Measurements from ENCODE around the gene NUCB1. TPM values are rescaled to one million over a fixed set of nuclear protein-coding genes. Genes with fewer than 3 reads are reported as not detected.

Gene NUCB1
- polyA plus RNA-seq, 2 donors: 88.2 to 116 TPM

DNA sequence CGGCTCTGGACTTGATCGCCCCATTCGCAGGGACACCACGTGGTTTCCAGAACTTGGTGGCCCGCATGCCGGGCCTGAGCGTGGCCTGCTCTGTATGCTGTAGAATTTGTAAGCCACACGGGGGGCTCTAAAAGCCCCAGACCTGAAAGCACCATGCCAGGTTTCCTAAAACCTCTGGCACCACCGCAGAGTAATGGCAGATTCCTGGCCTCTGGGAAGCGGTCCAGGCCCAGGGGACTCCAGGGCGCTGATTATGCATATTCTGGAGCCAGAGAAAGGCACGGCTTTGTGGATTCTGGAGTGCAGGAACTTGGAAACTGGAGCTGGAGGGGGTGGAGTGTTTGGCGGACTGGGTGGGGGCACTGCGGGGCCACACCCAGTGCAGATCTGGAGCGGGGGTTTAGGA lies 68.7 kb downstream of the NUCB1 start:
- Histone ChIP-seq H3K4me1 (ENCODE audit: control insufficient read depth in 2 of 2, insufficient read depth in 2 of 2, low read length in 1 of 2) (peaks cover 0 to 14% of the 10 kb centered on the region in 2 donors), H3K27ac (ENCODE audit: low read depth in 2 of 2, low read length in 1 of 2) (no peak overlapping the region), H3K4me3 (ENCODE audit: low read depth in 1 of 2, low read length in 2 of 2) (no peak overlapping the region), H3K36me3 (ENCODE audit: control insufficient read depth in 2 of 2, insufficient read depth in 2 of 2, low read length in 1 of 2) (peaks cover 6 to 27% of the 10 kb centered on the region in 2 donors), H3K9me3 (ENCODE audit: control insufficient read depth in 2 of 2, insufficient read depth in 1 of 2, low read depth in 1 of 2, low read length in 1 of 2) (peaks cover 0 to 1% of the 10 kb centered on the region in 2 donors), H3K27me3 (ENCODE audit: control insufficient read depth in 1 of 2, insufficient read depth in 2 of 2, low read length in 2 of 2) (no peaks in the 10 kb centered on the region)
- WGBS, 2 donors: 79 to 87% methylated on average over 14 to 15 of the region's 15 CpGs

DNA sequence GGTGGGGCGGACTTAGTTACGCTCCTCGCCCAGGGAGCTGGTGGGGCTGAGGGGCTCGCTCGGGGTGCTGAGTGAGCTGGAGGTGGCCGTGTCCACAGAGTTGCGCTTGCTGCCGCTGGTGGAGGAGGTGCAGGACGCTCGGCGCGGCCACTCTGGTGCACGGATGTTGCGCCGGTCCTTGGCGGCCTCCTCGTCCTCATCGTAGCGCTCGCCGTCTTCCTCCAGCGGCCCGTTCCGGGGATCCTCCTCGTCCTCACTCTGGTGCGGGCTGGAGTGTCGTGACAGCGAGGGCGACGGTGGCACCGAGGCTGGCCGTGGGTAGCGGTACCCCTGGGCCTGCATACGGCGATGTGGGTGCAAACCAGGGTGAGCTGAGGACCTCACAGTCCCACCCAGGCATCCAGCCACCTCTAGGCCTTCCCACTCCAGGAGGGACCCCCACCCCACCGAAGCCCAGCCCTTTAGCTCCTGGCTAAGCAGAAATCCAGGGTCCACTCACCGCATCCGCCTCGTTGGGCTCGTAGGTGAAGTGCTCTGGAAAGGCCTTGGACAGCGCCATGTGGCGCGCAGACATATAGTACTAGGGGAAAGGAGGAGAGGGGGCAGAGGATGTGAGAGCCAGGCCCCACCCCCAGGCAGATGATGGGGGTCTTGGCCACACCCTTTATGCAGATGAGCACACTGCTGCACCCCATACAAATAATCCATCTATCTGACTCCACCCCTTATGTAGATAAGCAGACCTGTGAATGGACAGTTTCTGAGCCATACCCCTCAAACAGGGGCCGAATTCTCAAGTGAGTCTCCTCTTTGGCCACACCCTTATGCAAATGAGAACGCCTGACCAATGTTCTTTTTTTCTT lies 69.4 kb downstream of the NUCB1 start:
- H3K36me3 ChIP-seq (ENCODE audit: control insufficient read depth in 2 of 2, insufficient read depth in 2 of 2, low read length in 1 of 2): peaks cover 12 to 34% of the 10 kb centered on the region in 2 donors
- 93 to 95% methylated on average over 42 to 45 of the region's 45 CpGs for WGBS, 2 donors
- no peak overlapping the region for H3K27ac ChIP-seq (ENCODE audit: low read depth in 2 of 2, low read length in 1 of 2)
- H3K27me3 ChIP-seq (ENCODE audit: control insufficient read depth in 1 of 2, insufficient read depth in 2 of 2, low read length in 2 of 2): no peaks in the 10 kb centered on the region
- H3K4me1 ChIP-seq (ENCODE audit: control insufficient read depth in 2 of 2, insufficient read depth in 2 of 2, low read length in 1 of 2): peaks cover 0 to 9% of the 10 kb centered on the region in 2 donors
- H3K4me3 ChIP-seq (ENCODE audit: low read depth in 1 of 2, low read length in 2 of 2): no peak overlapping the region
- H3K9me3 ChIP-seq (ENCODE audit: control insufficient read depth in 2 of 2, insufficient read depth in 1 of 2, low read depth in 1 of 2, low read length in 1 of 2): peaks cover 0 to 1% of the 10 kb centered on the region in 2 donors

DNA sequence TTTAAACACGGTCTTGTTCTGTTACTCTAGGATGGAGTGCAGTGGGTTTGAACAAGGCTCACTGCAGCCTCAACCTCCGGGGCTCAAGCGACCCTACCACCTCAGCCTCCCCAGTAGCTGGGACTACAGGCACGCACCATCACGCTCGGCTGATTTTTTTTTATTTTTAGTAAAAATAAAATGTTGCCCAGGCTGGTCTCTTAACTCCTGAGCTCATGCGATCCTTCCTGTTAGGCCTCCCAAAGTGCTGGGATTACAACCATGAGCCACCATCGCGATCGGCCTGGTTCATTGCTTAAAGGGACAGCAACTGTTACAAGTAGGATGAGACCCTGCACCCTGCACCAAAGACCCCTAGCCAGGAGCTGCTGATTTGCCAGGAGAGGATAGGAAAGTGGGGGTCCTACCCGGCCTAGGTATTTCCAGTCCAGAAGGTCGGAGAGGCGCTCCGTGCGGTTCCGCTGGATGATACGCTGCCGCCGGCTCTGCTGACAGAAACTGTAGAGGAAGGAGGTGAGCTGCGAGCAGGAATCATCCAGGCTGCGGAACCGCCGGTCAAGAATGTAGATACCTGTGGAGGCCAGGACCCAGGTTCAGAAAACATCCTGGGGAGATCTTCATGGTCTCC lies 70.1 kb downstream of the NUCB1 start:
- Histone ChIP-seq H3K27ac (ENCODE audit: low read depth in 2 of 2, low read length in 1 of 2) (no peak overlapping the region), H3K27me3 (ENCODE audit: control insufficient read depth in 1 of 2, insufficient read depth in 2 of 2, low read length in 2 of 2) (no peaks in the 10 kb centered on the region), H3K36me3 (ENCODE audit: control insufficient read depth in 2 of 2, insufficient read depth in 2 of 2, low read length in 1 of 2) (peaks cover 12 to 35% of the 10 kb centered on the region in 2 donors), H3K4me3 (ENCODE audit: low read depth in 1 of 2, low read length in 2 of 2) (no peak overlapping the region), H3K9me3 (ENCODE audit: control insufficient read depth in 2 of 2, insufficient read depth in 1 of 2, low read depth in 1 of 2, low read length in 1 of 2) (peaks cover 0 to 1% of the 10 kb centered on the region in 2 donors), H3K4me1 (ENCODE audit: control insufficient read depth in 2 of 2, insufficient read depth in 2 of 2, low read length in 1 of 2) (peaks cover 0 to 6% of the 10 kb centered on the region in 2 donors)
- WGBS, 2 donors: 89 to 91% methylated on average over 23 of the region's 23 CpGs

DNA sequence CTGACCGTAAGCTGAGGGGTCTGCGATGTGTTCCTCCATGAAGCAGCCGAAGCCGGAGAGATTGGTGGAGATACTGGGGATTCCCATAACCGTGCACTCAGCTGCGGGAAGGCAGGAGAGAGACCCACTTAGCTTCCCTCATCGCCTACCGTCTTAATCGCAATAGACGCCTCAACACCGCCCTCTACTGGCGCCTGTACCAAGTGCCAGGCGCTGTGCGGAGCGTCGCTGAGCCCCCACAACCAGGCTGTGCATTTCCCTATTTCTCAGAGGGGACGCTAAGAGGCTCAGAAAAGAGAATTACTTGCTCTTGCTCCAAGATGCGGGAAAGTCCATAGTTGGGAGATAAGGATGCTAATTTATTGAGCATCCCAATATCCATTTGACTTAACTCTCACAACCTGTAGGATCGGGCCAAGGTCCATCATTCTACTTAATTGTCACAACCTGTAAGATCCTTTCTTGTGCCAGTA lies 70.8 kb downstream of the NUCB1 start:
- H3K4me1 ChIP-seq (ENCODE audit: control insufficient read depth in 2 of 2, insufficient read depth in 2 of 2, low read length in 1 of 2): peaks cover 0 to 5% of the 10 kb centered on the region in 2 donors
- peak overlapping the region in 1 of 2 donors; percentile 40 for H3K27ac ChIP-seq (ENCODE audit: low read depth in 2 of 2, low read length in 1 of 2)
- no peak overlapping the region for H3K4me3 ChIP-seq (ENCODE audit: low read depth in 1 of 2, low read length in 2 of 2)
- H3K27me3 ChIP-seq (ENCODE audit: control insufficient read depth in 1 of 2, insufficient read depth in 2 of 2, low read length in 2 of 2): no peaks in the 10 kb centered on the region
- peaks cover 0 to 1% of the 10 kb centered on the region in 2 donors for H3K9me3 ChIP-seq (ENCODE audit: control insufficient read depth in 2 of 2, insufficient read depth in 1 of 2, low read depth in 1 of 2, low read length in 1 of 2)
- peaks cover 12 to 35% of the 10 kb centered on the region in 2 donors for H3K36me3 ChIP-seq (ENCODE audit: control insufficient read depth in 2 of 2, insufficient read depth in 2 of 2, low read length in 1 of 2)
- WGBS, 2 donors: 24 to 25% methylated on average over 19 of the region's 19 CpGs

Other genes with a start within 250 kb of the NUCB1 start
- gene NTN5, start 227.3 kb upstream of the NUCB1 start, polyA plus RNA-seq: under 1 TPM; 0.25 to 0.39 TPM
- 10 to 100 TPM; 34.5 to 51.8 TPM for gene FUT2, start 204.3 kb upstream of the NUCB1 start, polyA plus RNA-seq
- gene MAMSTR, start 180.6 kb upstream of the NUCB1 start, polyA plus RNA-seq: 1 to 10 TPM in 1 of 2 donors, under 1 TPM in 1; 0.96 to 1.6 TPM
- gene RASIP1, start 159.7 kb upstream of the NUCB1 start, polyA plus RNA-seq: 10 to 100 TPM in 1 of 2 donors, 1 to 10 TPM in 1; 7.0 to 11.4 TPM
- under 1 TPM; 0.16 to 0.39 TPM for gene IZUMO1, start 153.4 kb upstream of the NUCB1 start, polyA plus RNA-seq
- 1 to 10 TPM; 1.1 to 2.4 TPM for gene FUT1, start 147.7 kb upstream of the NUCB1 start, polyA plus RNA-seq
- not detected for gene FGF21, start 144.8 kb upstream of the NUCB1 start, polyA plus RNA-seq
- gene BCAT2, start 89.3 kb upstream of the NUCB1 start, polyA plus RNA-seq: 10 to 100 TPM; 21.9 to 31.4 TPM
- gene HSD17B14, start 63.8 kb upstream of the NUCB1 start, polyA plus RNA-seq: 1 to 10 TPM; 2.2 to 3.4 TPM
- gene PLEKHA4, start 31.7 kb upstream of the NUCB1 start, polyA plus RNA-seq: 1 to 10 TPM; 8.6 to 9.2 TPM
- gene PPP1R15A, start 27.9 kb upstream of the NUCB1 start, polyA plus RNA-seq: 100 to 1,000 TPM in 1 of 2 donors, 10 to 100 TPM in 1; 38.0 to 145 TPM
- gene TULP2, start 1.6 kb upstream of the NUCB1 start, polyA plus RNA-seq: under 1 TPM in 1 of 2 donors, not detected in 1; 0.08 TPM
- 1 to 10 TPM in 1 of 2 donors, under 1 TPM in 1; 0.57 to 1.3 TPM for gene DHDH, start 33.4 kb downstream of the NUCB1 start, polyA plus RNA-seq
- gene BAX, start 54.6 kb downstream of the NUCB1 start, polyA plus RNA-seq: 10 to 100 TPM; 41.7 to 56.9 TPM
- gene FTL, start 65.0 kb downstream of the NUCB1 start, polyA plus RNA-seq: 100 to 1,000 TPM; 645 to 931 TPM
- gene GYS1, start 93.0 kb downstream of the NUCB1 start, polyA plus RNA-seq: 10 to 100 TPM; 27.0 to 30.9 TPM
- 10 to 100 TPM; 56.1 to 87.4 TPM for gene RUVBL2, start 93.6 kb downstream of the NUCB1 start, polyA plus RNA-seq
- gene LHB, start 116.8 kb downstream of the NUCB1 start, polyA plus RNA-seq: under 1 TPM; 0.29 to 0.45 TPM
- gene CGB3, start 124.0 kb downstream of the NUCB1 start, polyA plus RNA-seq: not detected
- gene CGB2, start 131.6 kb downstream of the NUCB1 start, polyA plus RNA-seq: not detected
- gene CGB1, start 136.6 kb downstream of the NUCB1 start, polyA plus RNA-seq: not detected
- under 1 TPM in 1 of 2 donors, not detected in 1; 0.39 TPM for gene CGB5, start 143.5 kb downstream of the NUCB1 start, polyA plus RNA-seq
- gene CGB8, start 148.8 kb downstream of the NUCB1 start, polyA plus RNA-seq: not detected
- gene CGB7, start 157.4 kb downstream of the NUCB1 start, polyA plus RNA-seq: 1 to 10 TPM; 1.4 to 3.5 TPM
- gene NTF4, start 164.5 kb downstream of the NUCB1 start, polyA plus RNA-seq: 10 to 100 TPM in 1 of 2 donors, 1 to 10 TPM in 1; 7.7 to 20.0 TPM
- under 1 TPM; 0.01 to 0.02 TPM for gene KCNA7, start 172.4 kb downstream of the NUCB1 start, polyA plus RNA-seq
- gene SNRNP70, start 185.1 kb downstream of the NUCB1 start, polyA plus RNA-seq: 100 to 1,000 TPM; 160 to 252 TPM
- 10 to 100 TPM; 13.7 to 18.5 TPM for gene LIN7B, start 214.1 kb downstream of the NUCB1 start, polyA plus RNA-seq
- gene C19orf73, start 218.8 kb downstream of the NUCB1 start, polyA plus RNA-seq: 1 to 10 TPM; 2.3 to 5.4 TPM
- 10 to 100 TPM; 15.2 to 28.6 TPM for gene PPFIA3, start 219.2 kb downstream of the NUCB1 start, polyA plus RNA-seq

Data from esophagus (tissue), 2 donors.